COLO668 (cell line): ENCODE measurements around the gene SLC17A2.

Experiments used
- DNase-seq: peaks from one replicate; lab custom pipeline; 2025; ENCODE audit not compliant: unreplicated experiment; lab: John Stamatoyannopoulos, UW

Gene SLC17A2

GRCh38 chr6:25921525-25922203 lies 8.8 kb downstream of the SLC17A2 start:
- DNase-seq = no peak

GRCh38 chr6:25919657-25920056 lies 10.8 kb downstream of the SLC17A2 start:
- no peak for DNase-seq

- DNase-seq = no peak
These were observed 12.3 kb downstream of the SLC17A2 start for GRCh38 chr6:25918083-25918683.

- no peak for DNase-seq
These were observed 13.6 kb downstream of the SLC17A2 start for GRCh38 chr6:25916789-25917490.

GRCh38 chr6:25916330-25916729 lies 14.2 kb downstream of the SLC17A2 start:
- no peak for DNase-seq

GRCh38 chr6:25913741-25914140 lies 16.8 kb downstream of the SLC17A2 start:
- no peak for DNase-seq

GRCh38 chr6:25911351-25911750 lies 19.1 kb downstream of the SLC17A2 start:
- DNase-seq = no peak

GRCh38 chr6:25907475-25908014 lies 22.9 kb downstream of the SLC17A2 start:
- no peak for DNase-seq

- no peak for DNase-seq
These were observed 26.9 kb downstream of the SLC17A2 start for GRCh38 chr6:25903467-25904099.

- no peak for DNase-seq
These were observed 28.4 kb downstream of the SLC17A2 start for GRCh38 chr6:25902071-25902470.

- no peak for DNase-seq
These were observed 29.6 kb downstream of the SLC17A2 start for GRCh38 chr6:25900843-25901242.

- no peak for DNase-seq
These were observed 30.7 kb downstream of the SLC17A2 start for GRCh38 chr6:25899580-25900408.

- DNase-seq = no peak
These were observed 31.4 kb downstream of the SLC17A2 start for GRCh38 chr6:25899123-25899522.

- no peak for DNase-seq
These were observed 32.1 kb downstream of the SLC17A2 start for GRCh38 chr6:25898289-25898977.

- no peak for DNase-seq
These were observed 34.2 kb downstream of the SLC17A2 start for GRCh38 chr6:25896252-25896651.

- DNase-seq = no peak
These were observed 34.7 kb downstream of the SLC17A2 start for GRCh38 chr6:25895771-25896170.

GRCh38 chr6:25893778-25894177 lies 36.7 kb downstream of the SLC17A2 start:
- DNase-seq = no peak

- no peak for DNase-seq
These were observed 37.6 kb downstream of the SLC17A2 start for GRCh38 chr6:25892877-25893276.

- peak; percentile 16 for DNase-seq
These were observed 40.3 kb downstream of the SLC17A2 start for GRCh38 chr6:25889877-25890853.
